ENCODE results near the gene NPRL2. TPM values are rescaled to one million over a fixed set of nuclear protein-coding genes. Genes with fewer than 3 reads are reported as not detected.

The NPRL2 gene
- total RNA-seq, 2 donors from 2014 or later = 21.8 TPM

DNA sequence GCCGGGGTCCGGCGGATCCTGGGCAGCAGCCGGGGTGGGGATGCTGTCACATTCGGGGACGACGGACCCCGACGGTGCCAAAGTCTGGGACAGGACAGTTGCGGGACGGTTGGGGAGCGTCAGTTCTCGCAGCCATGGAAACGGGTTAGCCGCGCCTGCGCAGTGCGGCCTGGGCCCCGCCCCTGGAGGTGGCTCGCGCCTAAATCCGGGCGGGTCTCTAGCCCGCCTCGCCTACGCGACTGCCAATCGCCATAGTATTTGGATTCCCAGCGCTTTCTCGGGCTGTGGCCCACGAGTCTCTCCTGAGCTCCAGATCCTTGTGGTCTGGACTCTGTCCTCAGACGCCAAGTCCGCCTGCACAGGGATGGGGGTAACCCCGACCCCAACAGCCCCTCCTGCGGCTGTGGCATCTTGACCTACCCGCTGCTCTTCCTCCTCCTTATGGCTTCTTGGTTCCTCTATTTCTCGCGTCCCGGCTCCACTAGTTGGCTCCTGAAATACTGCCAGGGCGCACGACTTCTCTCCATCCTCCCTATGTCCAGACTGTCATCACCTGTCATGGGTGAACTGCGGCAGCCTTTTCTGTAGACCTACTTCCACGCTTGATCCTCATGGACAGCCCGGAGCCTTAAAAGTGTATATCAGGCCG lies 4.9 kb downstream of the NPRL2 start, which contains the start of gene ZMYND10:
ZMYND10 (minus strand) TSS at position 147 of the 649 bp plus-strand sequence. CDS start 153 bp downstream, outside the sequence.
- peaks cover 14% of the 10 kb centered on the region for H3K36me3 ChIP-seq (ENCODE audit: control insufficient read depth, insufficient read depth, low read length)
- no peak within 1 kb of the TSS for H3K9ac ChIP-seq (ENCODE audit: extremely low read depth, low read length, poor library complexity, severe bottlenecking)
- no peaks in the 10 kb centered on the region for H3K9me3 Mint-ChIP-seq
- DNase-seq = peak; percentile 94
- H3K4me3 ChIP-seq (ENCODE audit: low read length) = peak within 1 kb of the TSS; percentile 78
- H3K4me1 ChIP-seq (ENCODE audit: control insufficient read depth, insufficient read depth, low read length) = no peaks in the 10 kb centered on the region
- TF ChIP-seq, protein P1, sequence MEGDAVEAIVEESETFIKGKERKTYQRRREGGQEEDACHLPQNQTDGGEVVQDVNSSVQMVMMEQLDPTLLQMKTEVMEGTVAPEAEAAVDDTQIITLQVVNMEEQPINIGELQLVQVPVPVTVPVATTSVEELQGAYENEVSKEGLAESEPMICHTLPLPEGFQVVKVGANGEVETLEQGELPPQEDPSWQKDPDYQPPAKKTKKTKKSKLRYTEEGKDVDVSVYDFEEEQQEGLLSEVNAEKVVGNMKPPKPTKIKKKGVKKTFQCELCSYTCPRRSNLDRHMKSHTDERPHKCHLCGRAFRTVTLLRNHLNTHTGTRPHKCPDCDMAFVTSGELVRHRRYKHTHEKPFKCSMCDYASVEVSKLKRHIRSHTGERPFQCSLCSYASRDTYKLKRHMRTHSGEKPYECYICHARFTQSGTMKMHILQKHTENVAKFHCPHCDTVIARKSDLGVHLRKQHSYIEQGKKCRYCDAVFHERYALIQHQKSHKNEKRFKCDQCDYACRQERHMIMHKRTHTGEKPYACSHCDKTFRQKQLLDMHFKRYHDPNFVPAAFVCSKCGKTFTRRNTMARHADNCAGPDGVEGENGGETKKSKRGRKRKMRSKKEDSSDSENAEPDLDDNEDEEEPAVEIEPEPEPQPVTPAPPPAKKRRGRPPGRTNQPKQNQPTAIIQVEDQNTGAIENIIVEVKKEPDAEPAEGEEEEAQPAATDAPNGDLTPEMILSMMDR (conservative IDR thresholded peaks at IDR 0.05) = no peak
- H3K27ac Mint-ChIP-seq = no peak within 1 kb of the TSS
- H3K9me3 ChIP-seq (ENCODE audit: control insufficient read depth, low read length) = no peaks in the 10 kb centered on the region
- WGBS, 2 experiments (ENCODE audit: insufficient coverage in 1 of 2, insufficient read length in 1 of 2) = 15 to 25% methylated on average over 26 to 45 of the region's 45 CpGs
- peaks cover 42% of the 10 kb centered on the region for H3K27me3 ChIP-seq (ENCODE audit: control insufficient read depth, insufficient read depth, low read length, poor library complexity, severe bottlenecking)
- peak within 1 kb of the TSS; percentile 53 for H3K4me3 Mint-ChIP-seq
- H3K36me3 Mint-ChIP-seq (ENCODE audit: low read depth) = peaks cover 3% of the 10 kb centered on the region
- H3K27me3 Mint-ChIP-seq (ENCODE audit: insufficient read depth) = peaks cover 55% of the 10 kb centered on the region
- H3K4me1 Mint-ChIP-seq = peaks cover 7% of the 10 kb centered on the region
- H3K27ac ChIP-seq (ENCODE audit: low read depth, low read length) = no peak within 1 kb of the TSS

- 40 to 65% methylated on average over 1 to 8 of the region's 8 CpGs for WGBS, 2 experiments (ENCODE audit: insufficient coverage in 1 of 2, insufficient read length in 1 of 2)
Observed at GRCh38 chr3:50345008-50345407, 5.6 kb downstream of the NPRL2 start.

DNA sequence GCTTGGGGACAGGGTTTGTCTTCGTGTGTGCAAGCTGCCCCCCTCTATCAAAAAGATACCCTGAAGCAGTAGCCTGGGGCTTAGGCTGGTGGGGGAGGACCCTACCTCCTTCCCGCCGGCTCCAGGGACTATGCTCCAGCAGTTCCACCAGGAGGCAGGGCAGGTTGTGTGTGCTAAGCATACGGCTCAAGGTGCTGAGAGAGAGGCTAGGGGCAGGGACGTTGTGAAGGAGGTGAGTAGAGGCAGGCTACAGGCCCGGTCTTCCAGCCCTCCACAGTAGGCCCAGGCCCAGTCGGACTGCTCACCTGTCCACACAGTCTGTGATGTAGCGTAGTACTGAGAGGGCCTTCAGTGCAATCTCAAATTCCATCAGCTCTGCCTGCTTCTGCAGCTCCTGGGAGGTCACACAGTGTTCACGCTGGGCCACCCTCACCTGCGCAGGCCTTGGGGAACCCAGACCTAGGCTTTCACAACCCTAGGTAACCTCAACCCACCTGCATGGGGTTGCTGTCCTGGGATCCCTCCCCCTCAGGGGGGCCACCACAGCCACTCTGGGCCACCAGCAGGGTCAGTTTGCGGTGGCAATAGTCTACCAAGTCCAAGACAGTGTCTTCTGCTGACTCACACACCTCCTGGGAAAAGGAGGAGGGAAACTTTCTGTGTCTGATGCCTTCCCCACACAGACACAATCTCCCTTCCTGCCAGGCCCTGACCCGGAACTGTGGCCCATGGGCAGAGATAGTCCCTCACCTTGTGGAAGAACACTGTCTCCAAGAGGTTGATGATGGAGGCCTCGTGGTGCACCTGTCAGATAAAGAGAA lies 7.6 kb downstream of the NPRL2 start:
- Mint-ChIP-seq H3K4me3 (no peak overlapping the region), H3K9me3 (no peaks in the 10 kb centered on the region), H3K4me1 (no peaks in the 10 kb centered on the region), H3K36me3 (ENCODE audit: low read depth) (peaks cover 3% of the 10 kb centered on the region), H3K27me3 (ENCODE audit: insufficient read depth) (peaks cover 78% of the 10 kb centered on the region), H3K27ac (no peak overlapping the region)
- TF ChIP-seq, protein P1 (conservative IDR thresholded peaks at IDR 0.05) = peak; percentile 68
- DNase-seq = peak; percentile 80
- Histone ChIP-seq H3K9ac (ENCODE audit: extremely low read depth, low read length, poor library complexity, severe bottlenecking) (no peak overlapping the region), H3K9me3 (ENCODE audit: control insufficient read depth, low read length) (no peaks in the 10 kb centered on the region), H3K27me3 (ENCODE audit: control insufficient read depth, insufficient read depth, low read length, poor library complexity, severe bottlenecking) (peaks cover 69% of the 10 kb centered on the region), H3K36me3 (ENCODE audit: control insufficient read depth, insufficient read depth, low read length) (peaks cover 8% of the 10 kb centered on the region), H3K4me1 (ENCODE audit: control insufficient read depth, insufficient read depth, low read length) (peaks cover under 1% of the 10 kb centered on the region), H3K4me3 (ENCODE audit: low read length) (no peak overlapping the region), H3K27ac (ENCODE audit: low read depth, low read length) (no peak overlapping the region)
- WGBS, 2 experiments (ENCODE audit: insufficient coverage in 1 of 2, insufficient read length in 1 of 2) = 75 to 82% methylated on average over 10 to 13 of the region's 13 CpGs

More at GRCh38 chr3:50345008-50345407, 5.6 kb downstream of the NPRL2 start:
- no peak for DNase-seq
- H3K27me3 Mint-ChIP-seq (ENCODE audit: insufficient read depth) = peaks cover 59% of the 10 kb centered on the region
- H3K36me3 Mint-ChIP-seq (ENCODE audit: low read depth) = peaks cover 3% of the 10 kb centered on the region
- H3K9ac ChIP-seq (ENCODE audit: extremely low read depth, low read length, poor library complexity, severe bottlenecking) = no peak overlapping the region
- H3K36me3 ChIP-seq (ENCODE audit: control insufficient read depth, insufficient read depth, low read length) = peaks cover 14% of the 10 kb centered on the region
- no peak overlapping the region for H3K27ac ChIP-seq (ENCODE audit: low read depth, low read length)
- H3K27ac Mint-ChIP-seq = no peak overlapping the region
- H3K4me1 ChIP-seq (ENCODE audit: control insufficient read depth, insufficient read depth, low read length) = no peaks in the 10 kb centered on the region
- peaks cover 2% of the 10 kb centered on the region for H3K4me1 Mint-ChIP-seq
- no peaks in the 10 kb centered on the region for H3K9me3 ChIP-seq (ENCODE audit: control insufficient read depth, low read length)
- H3K4me3 ChIP-seq (ENCODE audit: low read length) = peak overlapping the region; percentile 78
- TF ChIP-seq, protein P1 (conservative IDR thresholded peaks at IDR 0.05) = no peak
- H3K27me3 ChIP-seq (ENCODE audit: control insufficient read depth, insufficient read depth, low read length, poor library complexity, severe bottlenecking) = peaks cover 49% of the 10 kb centered on the region
- peak overlapping the region; percentile 53 for H3K4me3 Mint-ChIP-seq
- no peaks in the 10 kb centered on the region for H3K9me3 Mint-ChIP-seq
